GM20000 (cell line): Measurements from ENCODE around the gene CMIP.
"Not testable (repeated sequence)": the region's sequence is repeated elsewhere in the genome, so short reads cannot be mapped to it uniquely, and the experiment has no call there.

Source experiments
- DNase-seq: peaks from one replicate; pipeline ENCODE4 v3.0.0; 2012; ENCODE audit warnings: low spot score
- CTCF ChIP-seq: IDR thresholded peaks from 2 replicates; pipeline ENCODE4 v1.5.1; 2012; ENCODE audit warnings: mild to moderate bottlenecking, control low read depth; ENCODE audit errors: extremely low read depth, missing control alignments

CMIP gene

GRCh38 chr16:81403208-81403600 is 41.4 kb upstream of the CMIP start:
- DNase-seq: no peak
- TF ChIP-seq CTCF: no peak

- DNase-seq: peak; percentile 88
- TF ChIP-seq CTCF: peak; percentile 91
Observed at GRCh38 chr16:81403601-81404391, 40.8 kb upstream of the CMIP start.

GRCh38 chr16:81405002-81405401 is 39.6 kb upstream of the CMIP start:
- DNase-seq: not testable (repeated sequence)

- TF ChIP-seq CTCF: no peak
- DNase-seq: no peak
Observed at GRCh38 chr16:81405702-81406113, 38.9 kb upstream of the CMIP start.

GRCh38 chr16:81408409-81408950 is 36.1 kb upstream of the CMIP start:
- TF ChIP-seq CTCF: no peak
- no peak for DNase-seq

- DNase-seq: no peak
- no peak for TF ChIP-seq CTCF
Observed at GRCh38 chr16:81409016-81409556, 35.5 kb upstream of the CMIP start.

GRCh38 chr16:81410643-81411293 is 33.8 kb upstream of the CMIP start:
- DNase-seq: no peak
- TF ChIP-seq CTCF: no peak
